Chondrocyte (in vitro differentiated cells): ENCODE results near the gene PDCL3. TPM values are rescaled to one million over a fixed set of nuclear protein-coding genes. Genes with fewer than 3 reads are reported as not detected.

ENCODE experiments used
- DNase-seq: peaks from one replicate; pipeline ENCODE4 v3.0.0; 2021; ENCODE audit warnings: mixed read lengths, low spot score
- H3K27ac Mint-ChIP-seq: one replicate; pipeline ENCODE4 v1.8.0; 2021; ENCODE audit warnings: mild to moderate bottlenecking, moderate library complexity, mixed read lengths; ENCODE audit not compliant: unreplicated experiment
- H3K27me3 Mint-ChIP-seq: 2 replicates; pipeline ENCODE4 v1.8.0; 2021; ENCODE audit warnings: low read depth, mixed read lengths
- H3K36me3 Mint-ChIP-seq: 2 replicates; pipeline ENCODE4 v1.8.0; 2021; ENCODE audit warnings: low read depth, mixed read lengths
- H3K4me1 Mint-ChIP-seq: 2 replicates; pipeline ENCODE4 v1.8.0; 2021; ENCODE audit warnings: low read depth, mild to moderate bottlenecking, mixed read lengths
- H3K4me3 Mint-ChIP-seq: one replicate; pipeline ENCODE4 v1.8.0; 2021; ENCODE audit warnings: mild to moderate bottlenecking, moderate library complexity, mixed read lengths; ENCODE audit not compliant: unreplicated experiment
- H3K9me3 Mint-ChIP-seq: 2 replicates; pipeline ENCODE4 v1.8.0; 2021; ENCODE audit warnings: low read depth, mixed read lengths
- CTCF ChIP-seq: fragments of 200-600 bp; sonication (generic); IDR thresholded peaks from 2 replicates; pipeline ENCODE4 v1.5.0; 2021; ENCODE audit warnings: antibody characterized with exemption, mild to moderate bottlenecking, moderate library complexity
- total RNA-seq: library from RNA; stranded (reverse); gene quantifications from 3 replicates; pipeline ENCODE4 v1.2.1, GENCODE V29; 2021

Gene PDCL3
- total RNA-seq, 1 donor from 2014 or later = 27.1 TPM

- no peak overlapping the region for H3K4me3 Mint-ChIP-seq
- TF ChIP-seq CTCF = no peak
- H3K27ac Mint-ChIP-seq = no peak overlapping the region
- peaks cover 2% of the 10 kb centered on the region for H3K9me3 Mint-ChIP-seq
- no peak for DNase-seq
- H3K36me3 Mint-ChIP-seq = no peaks in the 10 kb centered on the region
- peaks cover 16% of the 10 kb centered on the region for H3K27me3 Mint-ChIP-seq
- no peaks in the 10 kb centered on the region for H3K4me1 Mint-ChIP-seq
Observed at GRCh38 chr2:100529900-100530299, 32.9 kb upstream of the PDCL3 start.

GRCh38 chr2:100535855-100536254, 26.9 kb upstream of the PDCL3 start:
- TF ChIP-seq CTCF = no peak
- H3K27ac Mint-ChIP-seq = no peak overlapping the region
- H3K4me3 Mint-ChIP-seq = no peak overlapping the region
- H3K9me3 Mint-ChIP-seq = peaks cover 2% of the 10 kb centered on the region
- no peak for DNase-seq
- no peaks in the 10 kb centered on the region for H3K4me1 Mint-ChIP-seq
- H3K27me3 Mint-ChIP-seq = peaks cover 12% of the 10 kb centered on the region
- H3K36me3 Mint-ChIP-seq = no peaks in the 10 kb centered on the region

DNA sequence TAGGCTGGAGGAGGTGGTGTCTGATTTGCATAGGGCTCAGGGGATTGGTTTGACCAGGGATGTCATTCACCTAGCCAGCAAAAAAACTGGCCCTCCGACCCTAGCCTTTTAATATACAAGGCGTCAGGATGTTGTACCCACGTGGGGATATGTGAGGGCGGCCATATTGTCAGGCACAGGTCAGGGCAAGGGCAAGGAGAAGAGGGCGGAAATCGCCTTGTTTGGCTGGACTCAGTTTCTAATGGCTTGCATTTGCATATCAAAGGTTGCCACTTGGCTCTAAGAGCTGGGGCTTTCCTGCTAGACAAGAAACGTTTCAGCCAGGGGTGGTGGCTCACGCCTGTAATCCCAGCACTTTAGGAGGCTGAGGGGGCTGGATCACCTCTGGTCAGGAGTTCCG, 24.9 kb upstream of the PDCL3 start:
- no peak for TF ChIP-seq CTCF
- H3K9me3 Mint-ChIP-seq = peaks cover 2% of the 10 kb centered on the region
- H3K4me1 Mint-ChIP-seq = no peaks in the 10 kb centered on the region
- H3K4me3 Mint-ChIP-seq = no peak overlapping the region
- no peaks in the 10 kb centered on the region for H3K36me3 Mint-ChIP-seq
- DNase-seq = no peak
- H3K27me3 Mint-ChIP-seq = peaks cover 12% of the 10 kb centered on the region
- H3K27ac Mint-ChIP-seq = no peak overlapping the region

GRCh38 chr2:100539221-100539620, 23.6 kb upstream of the PDCL3 start:
- Mint-ChIP-seq H3K27me3 (peaks cover 10% of the 10 kb centered on the region), H3K36me3 (peaks cover 1% of the 10 kb centered on the region), H3K27ac (no peak overlapping the region), H3K9me3 (peaks cover 6% of the 10 kb centered on the region), H3K4me1 (no peaks in the 10 kb centered on the region), H3K4me3 (no peak overlapping the region)
- no peak for TF ChIP-seq CTCF
- DNase-seq = no peak

DNA sequence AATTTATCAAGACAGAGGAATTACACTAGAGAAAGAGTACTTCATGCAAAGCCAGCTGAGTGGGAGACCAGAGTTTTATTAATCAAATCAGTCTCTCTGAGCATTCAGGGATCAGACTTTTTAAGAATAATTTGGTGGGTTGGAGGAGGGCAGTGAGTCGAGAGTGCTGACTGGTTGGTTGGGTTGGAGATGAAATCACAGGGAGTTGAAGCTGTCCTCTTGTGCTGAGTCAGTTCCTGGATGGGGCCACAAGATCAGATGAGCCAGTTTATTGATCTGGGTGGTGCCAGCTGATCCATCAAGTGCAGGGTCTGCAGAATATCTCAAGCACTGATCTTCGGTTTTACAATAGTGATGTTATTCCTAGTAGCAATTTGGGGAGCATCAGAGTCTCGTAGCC, 21.4 kb upstream of the PDCL3 start:
- Mint-ChIP-seq H3K4me1 (no peaks in the 10 kb centered on the region), H3K4me3 (no peak overlapping the region), H3K27me3 (peaks cover 13% of the 10 kb centered on the region), H3K36me3 (peaks cover 1% of the 10 kb centered on the region), H3K9me3 (peaks cover 6% of the 10 kb centered on the region), H3K27ac (no peak overlapping the region)
- no peak for TF ChIP-seq CTCF
- DNase-seq = no peak
